ENCODE results near the gene DHX8.

Gene DHX8

GRCh38 chr17:43438626-43439025 lies 45.1 kb upstream of the DHX8 start:
- no peaks in the 10 kb centered on the region for H3K36me3 ChIP-seq (ENCODE audit: low read length)
- no peak for TF ChIP-seq CTCF (IDR thresholded peaks at IDR 0.05; ENCODE audit: insufficient read depth, low read length, poor library complexity, severe bottlenecking)
- no peak for TF ChIP-seq EZH2phosphoT487 (conservative IDR thresholded peaks at IDR 0.05; ENCODE audit: low read length)

GRCh38 chr17:43439041-43439440 lies 44.7 kb upstream of the DHX8 start:
- H3K36me3 ChIP-seq (ENCODE audit: low read length) = no peaks in the 10 kb centered on the region
- no peaks in the 10 kb centered on the region for H4K20me1 ChIP-seq (ENCODE audit: low read depth, low read length)
- H3K9me3 ChIP-seq (ENCODE audit: insufficient read depth, low read length) = no peaks in the 10 kb centered on the region
- no peak overlapping the region for H3K9ac ChIP-seq (ENCODE audit: low read length)
- H3F3A ChIP-seq (ENCODE audit: insufficient read depth) = no peaks in the 10 kb centered on the region
- H3K27me3 ChIP-seq (ENCODE audit: low read length) = no peaks in the 10 kb centered on the region
- H3K4me3 ChIP-seq (ENCODE audit: insufficient read depth, low read length, poor library complexity, severe bottlenecking) = no peak overlapping the region
- H3K27ac ChIP-seq (ENCODE audit: low read depth, low read length) = no peak overlapping the region
- TF ChIP-seq CTCF (IDR thresholded peaks at IDR 0.05; ENCODE audit: insufficient read depth, low read length, poor library complexity, severe bottlenecking) (no peak), EZH2phosphoT487 (conservative IDR thresholded peaks at IDR 0.05; ENCODE audit: low read length) (no peak)
- no peak overlapping the region for H2AFZ ChIP-seq (ENCODE audit: low read depth, low read length, severe bottlenecking)
- H3K4me2 ChIP-seq (ENCODE audit: low read depth, low read length, poor library complexity, severe bottlenecking) = no peak overlapping the region
- H3K79me2 ChIP-seq (ENCODE audit: insufficient read depth, low read length) = no peaks in the 10 kb centered on the region
- H3K9me2 ChIP-seq (replicated peaks; ENCODE audit: insufficient read depth, low read length) = no peaks in the 10 kb centered on the region

More at GRCh38 chr17:43438626-43439025, 45.1 kb upstream of the DHX8 start:
- Histone ChIP-seq H3K27ac (ENCODE audit: low read depth, low read length) (no peak overlapping the region), H3K9ac (ENCODE audit: low read length) (no peak overlapping the region), H3K79me2 (ENCODE audit: insufficient read depth, low read length) (no peaks in the 10 kb centered on the region), H3K9me3 (ENCODE audit: insufficient read depth, low read length) (no peaks in the 10 kb centered on the region), H3K4me3 (ENCODE audit: insufficient read depth, low read length, poor library complexity, severe bottlenecking) (no peak overlapping the region), H3F3A (ENCODE audit: insufficient read depth) (no peaks in the 10 kb centered on the region), H4K20me1 (ENCODE audit: low read depth, low read length) (no peaks in the 10 kb centered on the region), H3K4me2 (ENCODE audit: low read depth, low read length, poor library complexity, severe bottlenecking) (no peak overlapping the region), H3K9me2 (replicated peaks; ENCODE audit: insufficient read depth, low read length) (no peaks in the 10 kb centered on the region), H2AFZ (ENCODE audit: low read depth, low read length, severe bottlenecking) (no peak overlapping the region), H3K27me3 (ENCODE audit: low read length) (no peaks in the 10 kb centered on the region)

GRCh38 chr17:43442711-43443110 lies 41.1 kb upstream of the DHX8 start:
- Histone ChIP-seq H2AFZ (ENCODE audit: low read depth, low read length, severe bottlenecking) (no peak overlapping the region), H3K4me2 (ENCODE audit: low read depth, low read length, poor library complexity, severe bottlenecking) (no peak overlapping the region)

More at GRCh38 chr17:43442711-43443110, 41.1 kb upstream of the DHX8 start:
- Histone ChIP-seq H3K36me3 (ENCODE audit: low read length) (no peaks in the 10 kb centered on the region), H3K9me3 (ENCODE audit: insufficient read depth, low read length) (no peaks in the 10 kb centered on the region), H3K9ac (ENCODE audit: low read length) (no peak overlapping the region), H3F3A (ENCODE audit: insufficient read depth) (no peaks in the 10 kb centered on the region), H3K27me3 (ENCODE audit: low read length) (no peaks in the 10 kb centered on the region), H3K79me2 (ENCODE audit: insufficient read depth, low read length) (no peaks in the 10 kb centered on the region), H3K4me3 (ENCODE audit: insufficient read depth, low read length, poor library complexity, severe bottlenecking) (no peak overlapping the region), H3K27ac (ENCODE audit: low read depth, low read length) (no peak overlapping the region), H4K20me1 (ENCODE audit: low read depth, low read length) (no peaks in the 10 kb centered on the region), H3K9me2 (replicated peaks; ENCODE audit: insufficient read depth, low read length) (no peaks in the 10 kb centered on the region)
- TF ChIP-seq CTCF (IDR thresholded peaks at IDR 0.05; ENCODE audit: insufficient read depth, low read length, poor library complexity, severe bottlenecking) (no peak), EZH2phosphoT487 (conservative IDR thresholded peaks at IDR 0.05; ENCODE audit: low read length) (no peak)
